ENCODE measurements around the gene TIE1. TPM values are rescaled to one million over a fixed set of nuclear protein-coding genes. Genes with fewer than 3 reads are reported as not detected.

TIE1 gene
- total RNA-seq, 6 experiments from 2014 or later: 0.33 to 1.2 (median 0.54) TPM; not detected in 1

- TF ChIP-seq CTCF (IDR thresholded peaks at IDR 0.05): no peak
- Mint-ChIP-seq H3K27ac (no peak overlapping the region), H3K4me1 (ENCODE audit: low read depth) (peaks cover 32% of the 10 kb centered on the region), H3K27me3 (ENCODE audit: insufficient read depth) (peaks cover 1% of the 10 kb centered on the region), H3K9me3 (peaks cover 3% of the 10 kb centered on the region), H3K36me3 (ENCODE audit: low read depth) (peaks cover 3% of the 10 kb centered on the region; the same call in 1 of the 2 replicates), H3K4me3 (no peak overlapping the region)
- DNase-seq: no peak
These were observed 19.0 kb downstream of the TIE1 start for GRCh38 chr1:43319766-43320165.

GRCh38 chr1:43321331-43321891 is 20.6 kb downstream of the TIE1 start:
- TF ChIP-seq CTCF (IDR thresholded peaks at IDR 0.05): no peak

GRCh38 chr1:43322506-43322905 is 21.7 kb downstream of the TIE1 start:
- peaks cover 1% of the 10 kb centered on the region for H3K27me3 Mint-ChIP-seq (ENCODE audit: insufficient read depth)
- H3K36me3 Mint-ChIP-seq (ENCODE audit: low read depth): peaks cover 14% of the 10 kb centered on the region; the same call in 1 of the 2 replicates
- H3K27ac Mint-ChIP-seq: no peak overlapping the region
- H3K4me3 Mint-ChIP-seq: no peak overlapping the region
- no peak for DNase-seq
- H3K4me1 Mint-ChIP-seq (ENCODE audit: low read depth): peaks cover 28% of the 10 kb centered on the region
- TF ChIP-seq CTCF (IDR thresholded peaks at IDR 0.05): no peak
- H3K9me3 Mint-ChIP-seq: peaks cover 22% of the 10 kb centered on the region

More at GRCh38 chr1:43321331-43321891, 20.6 kb downstream of the TIE1 start:
- H3K27me3 Mint-ChIP-seq (ENCODE audit: insufficient read depth): peaks cover 1% of the 10 kb centered on the region
- H3K36me3 Mint-ChIP-seq (ENCODE audit: low read depth): peaks cover 13% of the 10 kb centered on the region; the same call in 1 of the 2 replicates
- H3K4me3 Mint-ChIP-seq: no peak overlapping the region
- no peak for DNase-seq
- H3K9me3 Mint-ChIP-seq: peaks cover 14% of the 10 kb centered on the region
- H3K27ac Mint-ChIP-seq: no peak overlapping the region
- H3K4me1 Mint-ChIP-seq (ENCODE audit: low read depth): peaks cover 32% of the 10 kb centered on the region

GRCh38 chr1:43324810-43325209 is 24.0 kb downstream of the TIE1 start:
- peaks cover 19% of the 10 kb centered on the region; the same call in 1 of the 2 replicates for H3K36me3 Mint-ChIP-seq (ENCODE audit: low read depth)

GRCh38 chr1:43325381-43325780 is 24.6 kb downstream of the TIE1 start:
- H3K36me3 Mint-ChIP-seq (ENCODE audit: low read depth): peaks cover 19% of the 10 kb centered on the region; the same call in 1 of the 2 replicates
- H3K4me1 Mint-ChIP-seq (ENCODE audit: low read depth): peaks cover 27% of the 10 kb centered on the region
- H3K9me3 Mint-ChIP-seq: peaks cover 22% of the 10 kb centered on the region
- DNase-seq: no peak
- no peaks in the 10 kb centered on the region; the same call in 1 of the 2 replicates for H3K27me3 Mint-ChIP-seq (ENCODE audit: insufficient read depth)
- H3K4me3 Mint-ChIP-seq: no peak overlapping the region
- H3K27ac Mint-ChIP-seq: no peak overlapping the region
- TF ChIP-seq CTCF (IDR thresholded peaks at IDR 0.05): no peak

More at GRCh38 chr1:43324810-43325209, 24.0 kb downstream of the TIE1 start:
- DNase-seq: no peak
- peaks cover 21% of the 10 kb centered on the region for H3K4me1 Mint-ChIP-seq (ENCODE audit: low read depth)
- no peak overlapping the region for H3K27ac Mint-ChIP-seq
- no peaks in the 10 kb centered on the region; the same call in 1 of the 2 replicates for H3K27me3 Mint-ChIP-seq (ENCODE audit: insufficient read depth)
- H3K4me3 Mint-ChIP-seq: no peak overlapping the region
- peaks cover 22% of the 10 kb centered on the region for H3K9me3 Mint-ChIP-seq
- no peak for TF ChIP-seq CTCF (IDR thresholded peaks at IDR 0.05)

Measured in HFFc6 (cell line).